Superior temporal gyrus (tissue), 1 donor: ENCODE results near the gene CSF3R.
A peak's percentile ranks its signal among the peaks of the same experiment; 100 is the strongest.
"Not testable (repeated sequence)": the region's sequence is repeated elsewhere in the genome, so short reads cannot be mapped to it uniquely, and the experiment has no call there.

ENCODE experiments used
- DNase-seq: peaks from one replicate; pipeline ENCODE4 v3.0.0-alpha.2; 2016; ENCODE audit errors: extremely low spot score

The CSF3R gene

DNA sequence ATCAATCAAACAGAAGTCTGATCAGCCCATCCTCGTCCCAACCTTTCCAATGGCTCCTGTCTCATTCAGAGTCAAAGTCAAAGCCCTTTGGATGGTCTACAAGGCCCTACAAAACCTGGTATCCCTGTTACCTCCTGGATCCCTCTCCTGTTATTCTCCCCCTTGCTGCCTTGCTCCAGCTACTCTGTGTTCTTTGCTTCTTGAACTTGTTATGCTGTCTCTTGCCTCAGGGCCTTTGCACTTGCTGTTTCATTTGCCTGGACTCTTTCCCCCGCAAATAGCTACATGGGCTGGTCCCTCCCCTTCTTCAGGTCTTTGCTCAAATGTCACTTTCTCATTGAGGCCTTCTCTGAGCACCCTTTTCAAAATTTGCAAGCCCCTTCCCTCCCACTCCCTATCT is 1.4 kb upstream of the CSF3R start:
- DNase-seq, result no peak

DNA sequence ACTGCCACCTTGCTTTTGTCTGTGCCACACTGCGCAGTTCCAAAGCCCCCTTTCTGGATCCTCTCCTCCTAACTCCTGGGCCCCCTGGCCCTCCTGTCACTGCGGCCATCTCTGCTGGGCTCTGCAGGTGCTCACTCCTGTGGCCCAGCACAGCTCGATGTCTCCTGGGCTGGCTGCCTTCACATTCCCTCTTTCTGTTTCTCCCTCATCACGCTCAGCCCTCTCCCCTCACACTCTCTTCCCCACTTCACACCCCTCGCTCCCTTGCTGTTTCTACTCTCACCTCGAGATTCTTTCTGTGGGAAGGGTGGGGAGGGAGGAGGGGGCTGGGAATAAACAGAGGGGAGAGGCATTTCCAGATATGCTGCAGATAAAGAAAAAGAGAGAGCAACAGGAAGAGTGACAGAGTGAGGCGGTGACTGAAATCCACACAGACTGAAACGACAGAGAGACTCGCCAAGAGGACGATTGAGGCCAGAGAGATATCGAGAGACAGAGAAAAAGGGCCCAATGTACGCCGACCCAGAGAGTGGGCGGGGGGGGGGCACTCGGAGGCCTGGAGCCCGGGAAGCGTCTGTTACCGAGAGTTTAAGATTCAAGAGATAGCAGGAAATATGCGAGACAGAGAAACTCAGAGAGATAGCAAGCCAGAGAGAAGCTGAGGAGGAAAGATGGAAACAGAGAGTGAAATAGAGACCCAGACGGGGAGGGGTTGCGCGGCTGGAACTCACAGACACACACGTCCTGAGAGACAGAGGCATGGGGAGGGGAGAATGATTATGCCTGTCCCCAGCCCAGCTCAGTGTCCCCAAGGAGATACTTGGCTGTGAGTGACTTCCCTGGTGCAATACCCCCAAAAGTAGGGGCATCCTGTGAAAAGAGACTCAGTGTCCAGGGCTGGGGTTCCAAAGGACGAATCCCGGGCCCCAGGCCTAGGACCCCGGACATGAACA is 666 bp downstream of the CSF3R start:
- DNase-seq, result no peak

DNA sequence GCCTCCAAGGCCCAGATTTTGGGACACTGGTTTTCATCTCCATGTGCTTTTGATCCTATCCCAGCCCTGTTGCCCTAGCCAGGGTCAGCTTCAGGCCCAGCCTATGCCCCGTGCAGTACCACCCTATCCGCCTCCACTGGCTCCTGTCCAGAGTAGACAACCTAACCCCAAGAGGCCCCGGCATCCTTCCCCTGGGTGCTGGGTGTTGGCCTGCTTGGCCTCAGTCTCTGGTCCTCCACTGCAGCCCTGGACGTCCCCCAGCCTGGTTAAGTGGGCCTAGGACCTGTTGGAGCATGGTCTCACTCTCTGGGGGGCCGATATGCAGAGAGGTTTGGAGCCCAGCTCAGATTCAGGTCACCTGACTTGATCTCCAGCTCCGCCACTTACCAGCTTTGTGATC is 1.6 kb downstream of the CSF3R start:
- DNase-seq, result no peak

DNA sequence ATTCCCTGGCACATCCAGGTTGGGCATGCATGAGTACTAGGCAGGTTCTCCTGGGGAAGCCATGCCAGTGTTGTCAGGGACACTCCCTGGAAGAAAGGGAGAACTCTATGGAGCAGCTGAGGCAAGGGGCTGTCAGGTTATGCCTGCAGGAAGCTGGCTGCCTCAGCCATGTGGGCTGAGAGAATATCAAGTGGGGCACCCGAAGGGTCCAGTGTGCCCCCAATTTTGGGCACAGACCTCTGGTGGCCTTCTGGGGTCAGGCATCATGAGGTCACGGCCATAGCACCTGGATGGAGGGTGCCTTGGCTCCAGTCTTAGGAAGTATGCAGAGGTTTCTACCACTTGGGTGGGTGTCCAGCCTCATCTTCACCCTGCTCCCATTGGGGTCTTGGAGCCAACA is 2.6 kb downstream of the CSF3R start:
- no peak for DNase-seq

DNA sequence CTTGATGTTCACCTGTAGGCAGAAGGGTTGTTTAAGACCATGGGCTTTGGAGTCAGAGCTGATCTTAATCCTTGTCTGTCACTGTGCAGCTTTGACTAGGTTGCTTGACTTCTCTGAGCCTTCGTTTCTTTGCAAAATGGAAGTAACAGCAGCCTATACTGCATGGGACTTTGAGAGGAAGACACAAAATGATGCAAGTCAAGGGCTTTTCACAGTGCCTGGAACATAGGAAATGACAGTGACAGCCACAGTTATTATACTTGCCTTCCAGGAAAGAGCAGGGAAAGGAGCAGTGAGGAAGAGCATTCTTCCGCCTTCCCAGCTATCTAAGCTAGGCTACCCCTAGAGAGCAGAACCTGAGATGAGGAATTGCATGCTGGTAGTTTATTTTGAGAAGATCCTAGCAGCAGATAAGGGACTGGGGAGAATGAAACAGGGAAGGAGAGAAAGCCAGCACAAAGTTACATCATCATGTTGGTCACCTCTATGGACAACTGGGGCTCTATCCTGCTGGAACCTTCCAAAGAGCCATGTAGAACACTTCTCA is 3.1 kb downstream of the CSF3R start:
- DNase-seq, result no peak

DNA sequence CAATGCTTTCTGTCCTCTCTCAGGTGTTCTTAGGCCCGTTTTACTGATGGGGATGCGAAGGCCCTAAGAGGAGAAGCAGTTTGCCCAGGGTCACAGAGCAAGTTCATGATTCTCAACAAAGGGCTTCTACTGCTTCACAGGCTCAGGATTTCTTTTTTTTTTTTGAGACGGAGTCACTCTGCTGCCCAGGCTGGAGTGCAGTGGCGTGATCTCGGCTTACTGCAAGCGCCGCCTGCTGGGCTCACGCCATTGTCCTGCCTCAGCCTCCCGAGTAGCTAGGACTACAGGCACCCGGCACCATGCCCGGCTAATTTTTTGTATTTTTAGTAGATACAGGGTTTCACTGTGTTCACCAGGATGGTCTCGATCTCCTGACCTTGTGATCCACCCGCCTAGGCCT is 5.1 kb downstream of the CSF3R start:
- not testable (repeated sequence) for DNase-seq

DNA sequence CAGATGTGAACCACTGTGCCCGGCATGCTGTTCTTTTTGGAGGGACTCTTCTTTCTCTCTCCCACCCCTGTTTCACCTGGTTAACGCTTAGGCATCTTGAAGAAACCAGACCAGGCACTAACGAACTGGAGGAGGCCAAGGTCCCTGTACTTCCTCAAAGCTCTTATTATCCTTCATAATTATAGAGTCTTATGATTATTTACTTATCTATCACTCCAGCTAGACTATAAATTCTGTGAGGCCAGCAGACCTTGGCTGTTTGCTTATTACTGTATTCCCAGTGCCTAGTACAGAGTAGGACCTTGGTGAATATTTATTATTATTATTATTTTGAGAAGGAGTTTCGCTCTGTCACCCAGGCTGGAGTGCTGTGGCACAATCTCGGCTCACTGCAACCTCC is 5.8 kb downstream of the CSF3R start:
- no peak for DNase-seq

DNA sequence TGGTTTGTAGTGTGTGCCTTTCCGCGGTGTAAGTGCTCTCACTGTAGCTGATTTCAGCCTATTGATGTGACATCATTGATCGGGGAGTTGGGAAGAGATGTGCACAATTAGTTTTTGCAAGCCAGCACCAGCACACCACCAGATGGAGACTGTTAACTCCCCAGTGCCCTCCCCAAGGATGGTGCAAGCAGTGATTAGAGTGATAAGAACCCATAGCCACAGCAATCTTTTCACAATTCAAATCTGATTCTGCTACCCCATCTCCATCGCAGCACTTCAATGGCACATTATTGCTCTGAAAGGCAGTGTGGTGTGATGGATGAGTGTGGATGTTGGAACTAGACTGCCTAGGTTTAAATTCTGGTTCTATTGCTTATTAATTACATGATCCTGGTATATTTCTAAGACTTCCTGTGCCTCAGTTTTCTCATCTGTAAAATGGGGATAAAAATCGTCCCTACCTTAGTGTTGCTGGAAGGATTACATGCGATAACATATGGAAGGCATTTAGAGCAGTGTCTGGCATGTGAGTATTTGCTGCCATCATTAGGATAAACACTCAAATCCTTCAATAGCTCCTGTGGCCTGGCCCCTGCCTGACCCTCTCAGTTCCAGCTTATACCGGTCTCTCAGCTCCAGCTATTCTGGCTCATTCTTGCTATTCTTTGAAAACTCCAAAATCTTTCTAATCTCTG is 6.7 kb downstream of the CSF3R start:
- no peak for DNase-seq

DNA sequence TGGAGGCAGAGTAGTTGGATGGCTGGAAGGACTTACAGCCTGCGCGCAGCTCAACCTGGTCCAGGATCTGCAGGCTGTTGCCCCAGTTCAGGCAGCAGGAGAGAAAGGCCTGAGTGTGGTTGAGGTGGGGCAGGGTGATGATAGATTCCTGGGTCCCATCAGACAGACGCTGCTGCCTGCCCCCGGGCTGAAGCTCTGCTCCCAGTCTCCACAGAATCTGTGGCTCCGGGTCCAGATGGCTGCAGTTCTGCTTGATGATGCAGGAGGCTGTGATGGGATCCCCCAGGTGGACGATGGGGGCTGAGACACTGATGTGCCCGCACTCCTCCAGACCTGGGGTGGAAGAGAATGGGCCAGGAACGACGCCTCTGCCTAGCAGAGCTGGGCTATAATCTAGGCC is 7.4 kb downstream of the CSF3R start:
- no peak for DNase-seq

DNA sequence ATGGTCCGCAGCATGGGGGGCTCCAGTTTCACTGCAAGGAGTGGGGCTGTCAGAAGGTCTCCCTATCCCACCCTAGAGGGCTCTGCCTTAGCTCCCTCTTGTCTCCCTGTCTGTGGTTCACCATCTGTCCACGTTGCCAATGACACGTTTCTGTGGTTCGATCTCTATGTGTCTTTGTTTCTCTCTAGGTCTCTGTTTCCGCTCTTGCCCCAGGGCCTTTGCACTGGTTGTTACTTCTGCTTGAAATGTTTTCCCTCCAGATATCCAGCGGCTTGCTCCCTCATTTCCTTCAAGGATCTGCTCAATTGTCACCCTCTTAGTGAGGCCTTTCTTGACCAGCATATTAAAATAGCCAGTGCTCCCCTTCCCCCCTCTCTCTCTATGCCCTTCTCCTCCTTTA is 10.1 kb downstream of the CSF3R start:
- no peak for DNase-seq

DNA sequence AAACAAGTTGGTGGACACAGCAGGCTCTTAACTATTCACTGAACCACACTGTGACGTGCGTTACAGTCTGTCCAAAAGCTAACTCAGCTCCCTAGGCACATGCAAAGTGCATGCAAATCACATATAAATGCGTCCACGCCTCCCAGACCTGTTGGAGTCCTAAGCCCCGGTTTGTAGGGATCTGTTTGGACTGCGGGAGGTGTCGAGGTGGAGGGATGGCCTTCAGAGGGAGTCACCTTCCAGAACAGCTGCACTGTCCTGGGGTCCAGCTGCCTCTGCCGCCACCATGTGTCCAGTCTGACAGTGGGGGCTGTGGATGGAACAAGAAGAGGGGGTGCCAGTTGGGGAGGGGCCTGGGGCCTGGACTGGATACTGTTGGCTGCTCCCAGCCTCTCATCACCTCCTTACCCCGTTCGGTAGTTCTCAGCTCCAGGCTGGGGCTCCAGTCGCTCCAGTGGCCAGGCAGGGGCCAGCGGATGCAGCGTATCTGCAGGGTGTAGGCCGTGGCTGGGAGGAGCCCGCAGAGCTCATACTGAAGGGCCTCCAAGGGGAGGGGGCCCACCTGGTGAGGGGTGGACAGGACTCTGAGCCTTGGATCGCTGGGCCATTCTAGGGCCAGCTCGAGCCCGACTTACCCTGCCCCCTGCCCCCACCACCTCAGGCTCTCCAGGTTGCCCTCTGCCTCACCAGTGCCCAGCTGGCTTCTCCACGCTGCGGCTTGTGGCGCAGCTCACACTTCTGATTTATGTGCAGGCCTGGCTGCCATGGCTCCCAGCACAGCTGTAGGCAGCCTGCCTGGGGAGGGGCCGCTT is 10.7 kb downstream of the CSF3R start:
- DNase-seq, result no peak

DNA sequence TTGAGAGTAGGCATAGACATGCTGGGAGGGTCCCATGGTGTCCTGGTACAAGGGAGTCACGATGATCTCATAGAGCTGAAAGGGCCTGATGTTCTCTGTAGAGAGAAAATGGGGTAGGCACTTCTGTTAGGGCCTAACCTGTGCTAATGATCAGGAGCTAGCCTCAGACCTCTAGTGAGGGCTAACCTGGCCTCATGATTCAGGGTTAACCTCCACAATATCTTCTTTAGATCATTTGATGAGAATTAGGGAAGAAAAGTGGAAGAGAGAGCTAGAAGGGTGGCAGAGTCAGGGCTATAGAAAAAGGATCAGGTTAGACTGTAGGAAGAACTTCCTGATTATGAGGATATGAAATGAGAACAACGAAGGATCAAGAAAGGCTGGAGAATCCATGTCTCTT is 13.6 kb downstream of the CSF3R start:
- no peak for DNase-seq

DNA sequence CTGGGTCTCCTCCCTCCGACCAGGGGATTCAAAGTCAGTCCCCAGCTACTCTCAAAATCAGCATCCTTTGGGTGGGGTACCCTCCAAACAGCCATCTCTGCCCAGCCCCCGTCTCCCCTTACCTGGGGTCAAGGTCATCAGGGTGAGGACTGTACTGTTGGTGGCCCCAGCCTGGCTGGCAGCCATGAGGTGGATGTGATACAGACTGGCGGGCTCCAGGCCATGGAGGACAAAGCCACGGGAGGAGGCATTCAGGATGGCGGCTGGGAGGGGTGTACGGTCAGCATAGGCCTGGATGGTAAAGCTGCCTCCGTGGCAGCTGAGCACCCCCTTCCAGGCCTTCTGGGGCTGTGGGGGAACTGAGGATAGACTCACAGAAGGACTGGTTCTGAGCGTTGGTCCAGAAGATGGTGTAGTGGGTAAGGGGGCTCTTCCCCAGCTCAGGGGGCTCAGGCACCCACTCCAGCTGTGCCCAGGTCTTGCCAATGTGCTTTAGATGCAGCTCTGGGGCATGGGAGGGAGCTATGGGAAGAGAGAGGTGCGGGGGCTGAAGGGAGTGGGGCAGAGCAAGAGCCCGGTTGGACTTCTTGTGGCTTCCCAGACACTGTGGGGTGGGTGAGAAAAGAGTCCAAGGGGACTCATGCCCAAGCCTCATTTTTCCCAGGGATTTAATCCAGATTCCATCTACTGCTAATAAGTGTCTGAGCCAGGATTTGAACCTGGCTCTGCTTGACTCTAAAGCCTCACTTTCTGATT is 14.8 kb downstream of the CSF3R start:
- DNase-seq, result no peak

DNA sequence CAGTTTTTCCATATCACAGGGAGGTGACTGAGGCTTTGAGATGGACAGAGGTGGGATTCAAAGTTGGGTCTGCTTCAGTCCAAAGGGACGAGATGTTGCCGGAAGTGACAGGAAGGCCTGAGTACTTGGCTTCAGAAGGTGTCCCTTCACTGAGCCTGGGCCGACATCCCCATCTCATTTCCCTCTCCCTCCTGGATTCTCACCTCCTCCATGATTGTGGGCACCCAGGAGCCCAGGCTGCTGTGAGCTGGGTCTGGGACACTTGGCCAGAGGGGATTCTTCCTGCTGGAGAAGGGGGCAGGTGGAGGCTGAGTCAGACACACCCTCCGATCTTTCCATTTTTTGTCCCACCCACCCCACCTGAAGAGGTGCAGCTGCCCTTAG is 15.7 kb downstream of the CSF3R start:
- DNase-seq, result no peak

DNA sequence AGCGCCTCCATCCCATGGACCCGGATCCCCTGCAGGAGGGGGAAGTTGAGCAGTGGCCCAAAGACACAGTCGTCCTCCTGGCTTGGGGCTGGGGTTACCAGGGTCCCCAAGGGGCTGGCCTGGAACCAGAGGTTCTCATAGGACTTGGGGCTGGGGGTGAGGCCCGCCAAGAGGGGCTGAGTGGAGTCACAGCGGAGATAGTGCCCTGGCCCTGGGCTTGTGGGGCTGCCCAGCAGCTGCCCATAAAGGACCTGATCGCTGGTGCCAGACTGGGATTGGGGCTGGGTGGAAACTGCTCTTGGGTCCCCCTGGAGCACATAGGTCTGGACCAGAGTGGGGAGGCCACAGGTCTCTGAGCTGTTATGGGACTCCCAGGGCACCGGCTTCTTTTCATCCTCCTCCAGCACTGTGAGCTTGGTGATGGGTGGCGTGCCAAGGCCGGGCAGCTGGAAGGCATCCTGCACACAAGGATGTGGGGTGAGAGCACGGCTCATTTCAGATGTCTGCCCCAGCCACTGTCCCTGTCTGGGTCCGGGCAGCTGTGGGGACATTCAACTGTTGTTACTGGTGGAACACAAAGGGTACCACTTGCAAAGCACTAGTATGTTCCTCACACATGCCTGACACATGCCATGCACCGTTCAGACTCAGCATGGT is 16.2 kb downstream of the CSF3R start:
- DNase-seq, result no peak

DNA sequence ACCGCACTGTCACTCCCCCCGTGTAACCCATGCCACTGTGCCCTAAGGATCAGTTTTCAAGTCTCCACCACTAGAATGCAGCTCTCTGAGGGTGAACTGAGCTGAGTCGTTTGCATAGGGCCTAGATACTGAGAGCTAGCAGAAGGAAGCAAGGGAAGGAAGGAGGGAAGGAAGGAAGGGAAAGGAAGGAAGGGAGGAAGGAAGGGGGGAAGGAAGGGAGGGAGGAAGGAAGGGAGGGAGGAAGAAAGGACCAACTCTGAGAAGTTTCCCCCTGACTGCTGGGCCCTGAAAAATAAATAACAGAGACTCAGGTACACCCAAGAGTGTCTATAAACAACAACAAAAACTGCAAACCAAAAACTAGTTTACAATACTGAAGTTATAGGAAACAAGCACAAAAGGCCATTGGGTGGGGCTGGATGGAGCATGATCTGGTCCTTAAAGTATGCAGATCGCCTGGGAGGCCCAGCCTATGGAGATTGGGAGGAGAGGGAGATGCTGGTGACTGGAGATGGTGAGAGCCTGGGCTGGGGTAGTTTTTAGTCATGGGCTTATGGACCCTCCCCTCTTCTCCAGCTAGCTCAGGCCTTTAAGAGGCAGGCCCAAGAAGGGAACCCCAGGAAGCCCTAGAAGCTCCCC is 16.9 kb downstream of the CSF3R start:
- DNase-seq, result no peak

DNA sequence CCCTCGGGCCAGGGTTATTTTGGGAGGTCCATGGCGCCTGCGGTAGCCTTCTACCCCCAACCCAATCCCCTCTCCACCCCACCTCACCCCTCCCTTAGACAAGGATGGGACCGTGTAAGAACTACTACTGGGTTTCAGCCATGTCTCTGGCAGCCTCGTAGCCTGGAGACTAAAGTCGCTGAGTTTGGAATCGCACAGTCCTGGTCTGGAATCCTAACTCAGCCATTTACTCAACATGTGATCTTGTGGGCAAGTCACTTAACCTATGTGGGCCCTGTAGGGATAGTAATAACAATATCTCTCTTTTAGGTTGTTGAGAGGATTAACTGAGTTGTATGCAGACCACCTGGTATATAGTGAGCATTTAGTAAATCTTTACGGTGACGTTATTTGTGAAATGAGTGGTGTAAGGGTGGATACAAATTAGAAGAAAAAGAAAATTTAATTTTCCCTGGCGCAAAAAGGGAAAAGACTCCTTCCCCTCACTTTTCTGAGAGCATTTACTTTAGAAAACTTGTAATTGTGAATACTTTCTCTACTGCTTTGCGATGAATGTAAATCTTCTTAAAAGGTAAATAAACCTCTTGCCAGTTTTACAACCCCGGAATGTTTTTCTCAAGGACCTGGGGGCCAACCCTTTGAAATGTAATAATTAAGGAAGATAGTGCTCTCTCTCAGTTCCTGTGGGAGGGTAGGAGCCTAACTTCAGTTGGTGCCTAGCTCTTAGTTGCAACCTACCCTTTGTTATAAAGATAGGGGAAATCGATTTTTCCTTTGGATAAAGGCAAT is 17.9 kb downstream of the CSF3R start:
- DNase-seq, result peak; percentile 14

DNA sequence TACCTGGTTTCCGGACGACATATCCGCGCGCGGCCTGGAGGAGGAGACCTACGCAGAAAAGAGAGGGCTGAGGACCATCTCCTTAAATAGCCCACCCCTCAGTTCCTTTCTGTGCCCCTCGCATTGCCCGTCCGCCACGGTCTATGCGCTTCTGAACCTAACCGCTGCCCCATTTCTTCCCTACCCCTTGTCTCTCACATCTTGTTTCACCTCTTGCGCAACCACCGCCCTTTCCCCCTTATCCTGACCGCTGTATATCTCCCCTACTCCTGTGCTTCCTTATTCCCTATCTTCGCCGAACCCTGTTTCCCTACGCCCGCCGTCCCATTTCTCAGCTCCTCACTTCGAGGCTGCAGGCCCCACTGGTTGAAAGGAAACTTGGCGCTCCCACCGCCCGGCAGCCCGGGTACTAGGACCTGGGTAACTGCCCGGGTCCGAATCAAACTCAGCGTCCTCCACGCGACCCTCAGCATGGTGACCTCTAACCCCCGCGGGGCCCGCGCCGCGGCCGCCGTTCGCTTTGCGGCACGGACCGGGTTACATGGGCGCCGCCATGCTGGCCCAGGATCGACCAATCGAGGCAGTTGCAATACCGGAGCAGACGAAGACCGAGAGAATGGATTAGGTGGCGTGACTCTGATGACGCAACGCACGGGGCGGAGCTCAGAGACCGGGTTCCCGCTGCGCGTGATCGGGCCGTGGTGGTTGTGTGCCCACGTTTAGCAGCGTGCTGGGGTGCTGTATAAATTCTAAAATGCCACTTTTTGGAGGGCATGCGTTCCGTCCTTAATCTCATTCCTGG is 18.7 kb downstream of the CSF3R start, which contains the start of gene MRPS15:
Gene MRPS15, minus strand, starts transcription at position 582 of the 802 bp plus-strand sequence. Its CDS starts 109 bp downstream, at position 473.
- DNase-seq, result peak; percentile 99

DNA sequence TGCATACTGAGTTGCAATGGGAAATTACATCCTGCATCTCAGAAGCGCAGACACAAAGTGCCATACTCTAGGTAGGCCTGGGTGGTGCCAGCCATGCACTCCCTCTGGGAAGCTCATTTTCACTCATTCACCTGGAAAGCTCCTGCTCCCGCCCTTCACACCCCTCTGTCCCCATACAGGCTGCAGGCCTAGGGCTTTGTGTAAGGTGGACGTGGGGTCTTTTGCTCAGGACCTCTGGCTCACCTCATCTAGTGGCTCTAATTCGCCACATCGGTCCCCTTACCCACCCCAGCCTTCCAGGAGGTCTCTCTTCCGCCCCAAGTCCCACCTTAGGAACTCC is 19.3 kb downstream of the CSF3R start:
- DNase-seq, result no peak
